NT2/D1 (cell line): ENCODE results near the gene VRK3.

Experiments used
- SUZ12 ChIP-seq: IDR thresholded peaks from 2 replicates; pipeline ENCODE4 v1.6.1; 2011; ENCODE audit not compliant: insufficient read length, insufficient read depth; ENCODE audit errors: extremely low read depth
- YY1 ChIP-seq: IDR thresholded peaks from 2 replicates; pipeline ENCODE4 v1.6.1; 2011; ENCODE audit not compliant: insufficient read length, insufficient read depth

GRCh38 chr19:50003810-50004419 is 21.3 kb downstream of the VRK3 start:
- no peak for TF ChIP-seq YY1
- no peak for TF ChIP-seq SUZ12
